Stimulated activated CD8-positive, alpha-beta memory T cell treated with anti-CD3 and anti-CD28 coated beads, Interleukin-12 subunit alpha, Interleukin-12 subunit beta, amount 100 ng/mL, for 24 hours (primary cell): ENCODE results near the gene SCNM1.
A peak's percentile ranks its signal among the peaks of the same experiment; 100 is the strongest.

ENCODE experiments used
- DNase-seq: peaks from one replicate; pipeline ENCODE4 v3.0.0-alpha.2; 2020; ENCODE audit errors: extremely low read depth

The SCNM1 gene, protein sequence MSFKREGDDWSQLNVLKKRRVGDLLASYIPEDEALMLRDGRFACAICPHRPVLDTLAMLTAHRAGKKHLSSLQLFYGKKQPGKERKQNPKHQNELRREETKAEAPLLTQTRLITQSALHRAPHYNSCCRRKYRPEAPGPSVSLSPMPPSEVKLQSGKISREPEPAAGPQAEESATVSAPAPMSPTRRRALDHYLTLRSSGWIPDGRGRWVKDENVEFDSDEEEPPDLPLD

GRCh38 chr1:151165738-151166504 is at the start of gene SCNM1, which contains the start of gene LYSMD1:
SCNM1 (plus strand) TSS chr1:151166144; CDS start chr1:151166153, 9 bp downstream.
LYSMD1 (minus strand) TSS chr1:151165902; CDS start chr1:151165258, 644 bp downstream.
- DNase-seq, result peak; percentile 89

DNA sequence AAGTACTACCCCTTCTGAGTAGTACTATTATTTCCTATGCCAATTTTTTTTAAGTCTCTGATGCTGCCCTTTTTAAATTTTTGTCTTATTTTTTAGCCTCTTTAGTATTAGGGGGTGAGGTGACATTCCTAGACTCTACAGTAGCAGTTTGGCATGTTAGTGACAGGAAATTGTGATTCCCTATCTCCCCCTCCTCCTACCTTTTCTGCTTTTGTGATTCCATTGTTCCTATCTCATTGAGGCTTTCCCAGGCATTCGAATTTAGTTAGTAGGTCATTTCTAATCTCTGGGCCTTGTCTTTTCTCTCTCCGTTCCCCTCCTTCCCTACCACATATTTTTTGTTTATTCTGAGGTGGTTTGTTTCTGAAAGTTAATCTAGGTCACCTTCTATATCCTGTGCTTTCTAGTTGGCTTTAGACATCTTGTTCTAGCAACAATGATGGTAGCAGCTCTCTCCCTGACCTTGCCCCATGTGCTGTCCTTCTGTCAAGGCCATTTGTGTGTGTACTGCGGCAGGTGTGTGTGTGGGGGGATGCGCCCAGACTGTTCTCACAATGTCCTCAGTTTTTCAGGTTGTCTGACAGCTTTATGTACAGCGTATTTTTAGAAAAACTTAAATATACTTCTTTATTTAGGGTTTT is 41.1 kb upstream of the SCNM1 start:
- DNase-seq, result no peak

DNA sequence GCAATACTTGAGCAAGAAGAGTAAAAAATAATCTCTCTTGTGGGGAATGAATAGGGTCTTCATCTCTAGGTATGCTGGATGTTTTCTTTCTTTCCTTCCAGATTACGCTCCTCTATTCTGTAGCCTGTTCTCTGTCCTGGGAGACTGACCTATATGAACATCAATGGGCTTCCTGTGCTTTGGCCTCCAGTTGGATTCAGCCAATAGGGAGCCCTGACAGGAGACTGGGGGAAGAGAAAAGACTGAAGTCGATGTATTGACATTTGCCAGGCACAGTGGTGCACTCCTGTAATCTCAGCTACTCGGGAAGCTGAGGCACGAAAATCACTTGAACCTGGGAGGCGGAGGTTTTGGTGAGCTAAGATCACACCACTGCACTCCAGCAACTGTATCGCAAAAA is 37.1 kb upstream of the SCNM1 start:
- no peak for DNase-seq

- peak; percentile 59 for DNase-seq
Measured at GRCh38 chr1:151130987-151131586, 34.9 kb upstream of the SCNM1 start.

DNA sequence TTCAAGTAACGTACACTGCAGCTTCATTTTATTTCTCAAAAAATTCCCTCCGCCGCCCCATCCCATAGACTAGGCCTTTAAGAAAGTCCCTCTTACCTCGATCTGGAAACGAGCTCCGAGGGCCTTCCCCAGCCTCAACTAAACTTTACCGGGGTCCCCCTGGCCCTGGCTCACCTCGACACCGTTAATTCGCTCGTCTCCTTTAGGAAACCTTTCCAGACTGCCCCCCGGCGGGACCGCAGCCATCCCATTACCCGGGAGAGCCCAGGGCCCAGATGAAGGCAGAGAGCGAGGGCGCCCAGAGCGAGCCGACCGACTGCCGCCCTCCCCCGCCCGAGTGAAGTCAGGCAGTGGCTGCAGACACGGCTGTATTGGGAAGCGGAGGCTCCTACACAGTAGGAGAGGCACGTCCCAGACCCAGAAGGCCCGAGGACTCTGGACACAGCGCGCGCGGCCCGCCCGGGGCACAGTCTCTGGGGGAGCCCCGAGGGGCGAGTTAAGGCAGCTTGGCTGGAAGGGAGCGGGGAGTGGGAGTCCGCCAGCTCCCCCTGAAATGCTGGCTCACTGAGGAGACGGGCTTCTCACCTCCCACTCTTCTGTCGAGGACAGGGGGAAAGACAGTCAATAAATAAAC is 34.1 kb upstream of the SCNM1 start:
- DNase-seq, result no peak

DNA sequence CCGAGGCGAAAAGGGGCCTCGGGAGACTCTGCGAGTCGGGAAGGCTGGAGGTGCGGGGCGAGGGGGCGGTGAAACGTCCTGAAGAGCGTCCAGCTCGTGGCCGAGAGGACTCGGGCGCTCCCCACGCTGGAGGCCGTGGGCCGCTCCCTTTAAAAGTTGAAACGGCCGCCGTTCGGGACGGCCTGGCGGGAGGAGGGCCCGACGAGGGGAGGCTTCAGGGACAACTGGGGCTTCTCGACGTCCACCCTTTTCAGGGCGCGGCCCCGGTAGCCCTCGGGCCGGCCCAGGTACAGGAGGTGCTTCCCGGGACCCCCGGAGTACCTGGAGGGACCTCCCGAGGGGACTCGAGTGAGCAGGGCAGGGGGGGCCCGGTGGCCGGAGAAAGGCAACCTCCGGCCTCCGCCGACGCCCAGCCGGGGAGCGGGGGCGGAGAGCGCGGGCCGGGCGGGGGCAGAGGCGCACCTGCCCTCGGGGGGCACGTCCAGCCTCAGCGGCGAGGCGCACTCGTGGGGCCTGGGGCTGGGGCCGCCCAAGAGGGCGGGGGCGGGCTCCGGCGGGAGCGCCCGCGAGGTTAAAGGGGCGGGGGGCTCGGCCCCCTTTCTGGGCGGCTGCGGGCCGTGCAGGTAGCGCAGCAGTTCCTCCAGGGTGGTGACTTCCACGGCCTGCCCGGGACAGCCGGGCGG is 33.5 kb upstream of the SCNM1 start:
- no peak for DNase-seq

DNA sequence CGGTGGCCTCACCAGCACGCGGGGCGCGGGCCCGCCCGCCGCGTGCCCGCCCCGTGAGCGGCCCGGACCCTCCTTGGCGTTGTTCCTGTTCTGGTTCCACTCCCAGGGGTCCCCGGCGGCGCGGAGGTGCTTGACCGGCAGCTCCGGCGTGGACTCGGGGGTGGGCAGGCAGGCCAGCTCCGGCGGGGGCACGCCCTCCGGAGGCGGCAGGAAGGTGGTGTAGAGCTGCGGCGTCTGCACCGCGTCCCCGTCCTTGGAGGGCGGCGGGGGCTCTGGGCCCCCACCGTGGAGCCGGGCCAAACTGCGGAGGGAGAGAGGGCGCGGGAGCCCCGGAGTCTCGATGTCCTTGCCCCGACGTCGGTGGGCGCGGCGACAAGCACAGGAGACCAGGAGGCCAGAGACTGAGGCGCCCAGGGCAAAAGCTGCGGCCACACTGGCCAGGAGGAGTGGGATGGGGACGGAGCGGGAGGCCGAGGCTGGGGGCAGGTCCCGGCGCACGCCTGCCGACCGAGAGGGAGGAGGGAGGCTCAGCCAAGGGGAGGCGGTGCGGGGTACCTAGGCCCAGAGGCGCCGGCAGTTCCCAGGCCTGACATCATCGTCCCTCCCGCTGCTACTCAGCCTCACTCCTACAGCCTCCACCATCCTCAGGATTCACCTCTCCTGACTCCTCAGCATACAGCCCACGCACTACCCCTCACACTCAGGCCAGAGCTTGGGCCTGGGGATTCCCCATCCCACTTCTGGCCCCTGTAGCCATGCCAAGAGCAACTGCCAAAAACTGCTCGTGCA is 32.7 kb upstream of the SCNM1 start:
- DNase-seq, result no peak

GRCh38 chr1:151134396-151134795 is 31.5 kb upstream of the SCNM1 start:
- no peak for DNase-seq

DNA sequence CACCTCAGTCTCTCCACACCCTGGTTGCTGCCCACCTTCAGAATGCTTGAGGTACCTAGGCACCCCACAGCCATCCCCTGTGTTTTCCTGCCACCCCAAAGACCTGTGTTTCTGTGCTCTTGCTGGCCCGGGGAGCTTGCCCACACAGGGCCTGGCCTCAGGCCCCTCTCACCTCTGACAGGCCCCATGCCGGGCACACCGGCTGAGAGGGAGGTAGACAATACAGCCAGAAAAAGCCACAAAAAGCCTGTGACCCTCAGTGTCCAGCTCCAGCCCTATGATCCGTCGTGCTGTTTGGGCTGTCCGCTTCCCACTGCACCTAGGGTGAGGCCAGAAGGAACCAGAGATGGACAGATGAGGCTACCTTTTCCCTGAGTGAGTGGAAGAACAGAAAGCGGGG is 31.0 kb upstream of the SCNM1 start:
- no peak for DNase-seq

DNA sequence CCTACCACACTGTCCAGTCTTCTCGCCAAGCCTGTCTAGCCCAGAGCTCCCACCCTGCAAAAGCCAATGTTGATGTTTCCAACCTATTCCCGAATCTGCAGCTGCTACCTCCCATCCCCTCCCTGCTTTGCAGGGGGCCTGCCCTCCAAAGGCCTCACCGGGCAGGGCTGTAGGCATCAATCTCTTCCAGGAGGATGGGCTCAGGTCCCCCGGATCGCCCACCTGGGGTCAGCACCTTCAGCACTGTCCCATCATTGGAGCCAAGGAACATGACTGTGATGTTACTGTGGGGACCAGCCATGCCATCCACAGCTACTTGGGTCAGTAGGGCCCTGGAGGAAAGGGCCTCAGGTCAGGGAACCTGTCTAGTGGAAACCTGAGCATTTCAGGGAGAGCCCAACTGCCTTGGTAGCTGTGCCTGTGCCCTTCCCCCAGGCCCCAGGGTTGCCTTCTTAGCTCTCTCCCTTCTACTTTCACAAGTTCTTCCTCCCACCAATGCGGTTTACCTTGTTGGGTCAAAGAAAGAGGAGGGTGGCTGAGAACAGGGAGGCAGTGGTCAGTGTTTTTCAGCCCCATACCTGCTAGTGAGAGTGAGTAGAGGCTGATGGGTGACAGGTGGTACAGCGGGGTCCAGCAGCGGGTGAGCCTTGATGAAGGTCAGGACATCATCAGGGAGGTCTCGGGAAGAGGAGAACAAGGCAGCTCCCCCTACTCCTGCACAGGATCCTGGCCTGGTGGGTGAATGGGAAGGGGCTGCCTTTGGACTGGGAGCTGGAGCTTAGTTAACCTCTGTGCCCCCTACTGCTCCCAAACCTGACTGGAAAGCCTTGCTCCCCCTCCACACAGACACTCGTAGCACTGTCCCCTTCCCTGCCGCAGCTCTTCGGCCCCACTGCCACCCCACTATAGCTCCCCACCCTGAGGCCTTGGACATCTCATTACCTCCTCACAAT is 30.2 kb upstream of the SCNM1 start:
- DNase-seq, result no peak

GRCh38 chr1:151137789-151138188 is 28.2 kb upstream of the SCNM1 start:
- no peak for DNase-seq

GRCh38 chr1:151142411-151143056 is 23.4 kb upstream of the SCNM1 start:
- no peak for DNase-seq

GRCh38 chr1:151143057-151143435 is 22.9 kb upstream of the SCNM1 start:
- DNase-seq, result no peak

DNA sequence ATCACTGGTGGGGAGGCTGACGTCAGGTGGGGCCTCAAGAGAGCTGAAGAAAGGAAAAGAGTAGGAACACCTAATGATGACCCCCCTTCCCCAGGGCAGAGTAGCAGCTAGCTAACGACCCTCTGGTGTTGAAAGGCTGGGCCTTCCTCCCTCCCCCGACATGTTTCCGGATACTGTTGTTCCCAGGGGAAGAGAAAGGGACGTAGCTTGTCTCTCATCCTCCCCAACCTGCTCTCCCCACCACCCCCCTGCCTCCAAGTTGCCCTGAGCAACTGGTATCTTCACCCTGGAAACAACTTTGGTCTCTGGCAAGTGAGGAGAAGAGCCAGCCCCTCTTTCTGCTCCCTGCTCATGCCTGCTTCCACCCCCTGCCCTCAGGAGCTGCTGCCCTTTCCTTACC is 22.0 kb upstream of the SCNM1 start:
- DNase-seq, result no peak

DNA sequence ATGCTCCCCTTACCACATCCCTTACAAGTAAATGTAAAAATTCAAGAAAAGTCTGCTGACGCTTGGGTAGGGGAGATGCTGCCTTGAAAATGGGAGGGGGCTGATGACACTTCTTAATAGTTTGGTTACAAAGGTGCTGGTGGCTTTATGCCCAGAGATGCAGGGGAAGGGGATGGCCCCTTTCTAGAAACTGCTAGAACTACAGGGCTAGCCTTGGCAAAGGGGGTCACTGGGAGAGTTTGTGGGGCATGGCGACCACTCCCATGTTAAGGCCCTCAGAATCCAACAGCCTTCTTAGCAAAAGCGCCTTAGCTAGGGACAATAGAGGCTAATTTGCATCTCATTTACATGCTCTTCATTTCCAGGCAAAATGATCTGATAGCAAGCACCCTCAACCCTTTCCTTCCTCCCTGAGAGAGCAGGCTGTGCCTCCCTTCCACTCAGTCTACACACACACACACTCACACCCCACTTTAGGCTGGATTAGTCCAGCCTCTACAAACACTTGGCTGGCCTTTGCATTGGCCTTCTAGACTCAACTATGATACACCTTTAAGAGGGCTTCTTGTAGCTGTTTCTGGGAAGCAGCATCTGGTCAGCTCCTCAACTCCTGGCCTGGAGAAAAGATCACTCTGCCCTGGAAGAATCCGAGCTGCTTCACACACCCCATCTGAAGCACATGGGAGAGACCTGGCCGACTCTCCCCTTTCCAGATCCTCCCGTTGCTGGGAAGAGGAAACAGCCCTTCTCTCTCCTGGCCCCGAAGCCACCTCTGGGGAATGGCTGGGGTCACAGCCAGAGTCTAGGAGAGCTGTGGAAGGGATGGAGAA is 21.3 kb upstream of the SCNM1 start:
- DNase-seq, result no peak

GRCh38 chr1:151145304-151146071 is 20.5 kb upstream of the SCNM1 start:
- DNase-seq, result no peak

DNA sequence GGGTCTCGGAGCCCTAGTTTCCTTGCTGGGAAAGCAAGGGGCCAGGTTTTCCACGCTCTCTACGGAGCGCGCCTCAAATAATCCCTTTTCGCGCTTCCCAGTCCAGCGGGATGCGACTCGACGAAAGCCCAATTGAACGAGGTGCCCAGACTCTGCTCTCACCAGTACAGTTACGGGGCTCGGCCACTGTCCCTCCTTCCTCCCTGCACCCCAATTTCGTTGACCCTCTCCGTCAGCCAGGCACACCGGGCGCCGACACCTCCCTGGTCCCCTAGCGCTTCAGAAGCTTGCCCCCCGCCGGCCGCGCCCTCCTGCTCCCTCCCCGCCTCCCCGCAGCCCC is 19.9 kb upstream of the SCNM1 start:
- DNase-seq, result no peak
